Esophagus squamous epithelium (tissue), 5 donors: ENCODE data around the gene SYNPO. TPM values are rescaled to one million over a fixed set of nuclear protein-coding genes. Genes with fewer than 3 reads are reported as not detected.

Source experiments
- DNase-seq: peaks from one replicate; lab custom pipeline; 2025; lab: John Stamatoyannopoulos, UW
- H3K27ac ChIP-seq, 4 donors: fragments of 200-600 bp; sonication (generic); one replicate each; pipeline ENCODE4 v1.5.1; 2016 to 2019; ENCODE audit warnings: mild to moderate bottlenecking in 1 of 4
- H3K27me3 ChIP-seq, 4 donors: fragments of 200-600 bp; sonication (generic); 1 replicate in 3 of 4; 2 replicates in 1 of 4; pipeline versions ENCODE4 v1.5.1 to v1.6.0; 2017 to 2021; ENCODE audit warnings: antibody characterized with exemption in 1 of 4
- H3K36me3 ChIP-seq, 3 donors: fragments of 200-600 bp; sonication (generic); one replicate each; pipeline ENCODE4 v1.5.1; 2016 to 2019
- H3K4me1 ChIP-seq, 3 donors: fragments of 200-600 bp; sonication (generic); one replicate each; pipeline ENCODE4 v1.5.1; 2017 to 2019
- H3K4me3 ChIP-seq, 4 donors: fragments of 200-600 bp; sonication (generic); 1 replicate in 3 of 4; 2 replicates in 1 of 4; pipeline ENCODE4 v1.5.1; 2016 to 2019; ENCODE audit warnings: mild to moderate bottlenecking in 2 of 4, moderate library complexity in 1 of 4
- H3K9me3 ChIP-seq, 3 donors: fragments of 200-600 bp; sonication (generic); one replicate each; pipeline ENCODE4 v1.5.1; 2016 to 2019
- CTCF ChIP-seq, 6 experiments: fragments of 450-650 bp in 4 of 6; fragments of 200-600 bp in 2 of 6; sonication (generic) in 2 of 6; IDR thresholded peaks; one replicate each; pipeline ENCODE4 v1.5.1; 2016 to 2019; ENCODE audit warnings: antibody characterized with exemption in 6 of 6, mild to moderate bottlenecking in 4 of 6, moderate library complexity in 4 of 6
- POLR2A ChIP-seq, 4 donors: fragments of 450-650 bp; IDR thresholded peaks; one replicate each; pipeline ENCODE4 v1.6.1; 2017; ENCODE audit warnings: antibody characterized with exemption in 4 of 4, mild to moderate bottlenecking in 4 of 4, moderate library complexity in 3 of 4
- WGBS, 2 donors: methylation state at CpG; one replicate each; pipeline ENCODE4 v1.1.5; 2018; 5-methylcytosine and 5-hydroxymethylcytosine counted together
- intact Hi-C: fragments of 100-400 bp; cut with DNase I; formaldehyde crosslinking; loops from one replicate; pipeline ENCODE4 v1.15.0; 2022
- total RNA-seq, 4 donors: library from RNA; depleted of rRNA; stranded (reverse); fragments of >200 nt; gene quantifications; one replicate each; pipeline ENCODE4 v1.1.0, GENCODE V29; 2016
- donor health status: DM: yes; HTN: yes; CAD: no.

SYNPO gene
- total RNA-seq, 4 donors from 2014 or later: 2.5 to 8.8 (median 5.6) TPM

- DNase-seq: no peak
- Histone ChIP-seq H3K9me3 (no peaks in the 10 kb centered on the region), H3K36me3 (no peaks in the 10 kb centered on the region), H3K27me3 (no peaks in the 10 kb centered on the region), H3K4me3 (no peak overlapping the region), H3K27ac (no peak overlapping the region), H3K4me1 (peaks cover 2 to 28% (median 18%) of the 10 kb centered on the region in 3 donors)
- 81 to 83% methylated on average over 7 to 9 of the region's 9 CpGs for WGBS, 2 donors
- TF ChIP-seq POLR2A (IDR thresholded peaks at IDR 0.05) (no peak), CTCF (IDR thresholded peaks at IDR 0.05) (no peak)
- intact Hi-C loops: no loop called here
Observed at GRCh38 chr5:150606476-150606875, 34.0 kb upstream of the SYNPO start.

DNA sequence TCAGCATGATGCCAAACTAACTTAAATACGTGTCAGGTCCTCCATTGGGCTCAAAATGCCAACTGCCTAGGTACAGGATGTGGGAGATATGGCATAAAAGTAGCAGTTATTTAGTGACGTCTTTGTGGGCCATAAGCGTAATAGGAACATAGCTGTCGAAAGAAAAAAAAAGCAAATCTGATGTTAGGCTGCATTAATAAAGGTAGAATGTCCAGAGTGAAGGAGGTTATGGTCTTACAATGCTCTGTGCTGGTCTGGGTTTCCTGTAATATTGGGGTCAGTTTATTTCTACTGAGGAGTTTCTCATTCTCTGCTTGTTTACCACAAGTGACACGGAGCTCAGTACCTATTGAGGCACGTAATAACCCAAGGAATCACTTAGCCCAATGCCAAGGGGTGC, 33.4 kb upstream of the SYNPO start:
- H3K4me3 ChIP-seq: no peak overlapping the region
- no peaks in the 10 kb centered on the region for H3K9me3 ChIP-seq
- H3K27me3 ChIP-seq: no peaks in the 10 kb centered on the region
- no peak for TF ChIP-seq POLR2A (IDR thresholded peaks at IDR 0.05)
- no peak for TF ChIP-seq CTCF (IDR thresholded peaks at IDR 0.05)
- H3K36me3 ChIP-seq: no peaks in the 10 kb centered on the region
- 88 to 90% methylated on average over 6 of the region's 6 CpGs for WGBS, 2 donors
- intact Hi-C loops: no loop called here
- DNase-seq: no peak
- H3K4me1 ChIP-seq: peaks cover 0 to 28% (median 20%) of the 10 kb centered on the region in 3 donors
- no peak overlapping the region for H3K27ac ChIP-seq

DNA sequence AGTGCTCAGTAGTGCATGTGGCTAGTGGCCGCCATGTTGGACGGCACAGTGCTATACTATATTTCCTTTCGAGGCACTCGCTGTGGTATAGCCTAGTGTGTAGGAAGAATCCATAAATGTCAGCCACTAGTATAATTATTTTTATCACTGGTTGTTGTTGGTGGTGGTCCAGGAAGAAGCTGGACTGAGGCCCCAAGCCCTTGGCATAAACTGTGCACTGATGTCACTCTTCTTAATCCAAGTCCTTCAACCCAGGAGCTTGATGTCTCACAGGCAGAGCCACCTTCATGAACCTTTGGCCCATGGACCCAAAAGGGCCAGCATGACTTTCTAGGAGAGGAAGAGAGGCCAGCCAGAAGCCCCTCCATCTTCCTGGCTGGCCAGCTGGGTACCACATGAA, 32.5 kb upstream of the SYNPO start:
- intact Hi-C loops: no loop called here
- no peak overlapping the region for H3K4me3 ChIP-seq

DNA sequence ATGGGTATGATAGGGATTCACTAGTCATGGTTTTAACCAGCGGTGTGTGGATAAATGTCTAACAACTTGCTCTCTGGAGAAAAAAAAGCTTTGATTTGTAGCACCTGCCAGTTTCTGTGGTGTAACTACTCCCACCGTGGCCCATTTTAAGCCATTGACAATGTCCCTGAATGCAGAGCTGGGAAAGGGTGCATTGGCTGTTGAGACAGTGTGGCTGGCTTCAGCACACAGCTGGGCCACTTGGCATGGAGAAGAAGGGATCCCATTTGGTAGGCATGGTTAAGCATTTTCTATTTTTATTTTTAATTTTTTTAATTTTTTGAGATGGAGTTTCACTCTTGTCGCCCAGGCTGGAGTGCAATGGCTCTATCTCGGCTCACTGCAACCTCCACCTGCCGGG, 31.5 kb upstream of the SYNPO start:
- H3K9me3 ChIP-seq: no peaks in the 10 kb centered on the region
- no peak overlapping the region for H3K4me3 ChIP-seq
- peak overlapping the region in 1 of 4 donors; percentile 73 for H3K27ac ChIP-seq
- DNase-seq: no peak
- no peak for TF ChIP-seq CTCF (IDR thresholded peaks at IDR 0.05)
- no peak for TF ChIP-seq POLR2A (IDR thresholded peaks at IDR 0.05)
- peaks cover 4 to 46% (median 39%) of the 10 kb centered on the region in 3 donors for H3K4me1 ChIP-seq
- H3K27me3 ChIP-seq: no peaks in the 10 kb centered on the region
- WGBS, 2 donors: 57 to 81% methylated on average over 4 to 5 of the region's 5 CpGs
- H3K36me3 ChIP-seq: no peaks in the 10 kb centered on the region
- intact Hi-C loops: no loop called here

More for the DNA sequence above, 32.5 kb upstream of the SYNPO start:
- Histone ChIP-seq H3K4me1 (peaks cover 0 to 36% (median 29%) of the 10 kb centered on the region in 3 donors), H3K36me3 (no peaks in the 10 kb centered on the region), H3K27ac (no peak overlapping the region), H3K27me3 (no peaks in the 10 kb centered on the region), H3K9me3 (no peaks in the 10 kb centered on the region)
- no peak for DNase-seq
- TF ChIP-seq POLR2A (IDR thresholded peaks at IDR 0.05) (no peak), CTCF (IDR thresholded peaks at IDR 0.05) (no peak)
- 89 to 91% methylated on average over 4 of the region's 4 CpGs for WGBS, 2 donors

DNA sequence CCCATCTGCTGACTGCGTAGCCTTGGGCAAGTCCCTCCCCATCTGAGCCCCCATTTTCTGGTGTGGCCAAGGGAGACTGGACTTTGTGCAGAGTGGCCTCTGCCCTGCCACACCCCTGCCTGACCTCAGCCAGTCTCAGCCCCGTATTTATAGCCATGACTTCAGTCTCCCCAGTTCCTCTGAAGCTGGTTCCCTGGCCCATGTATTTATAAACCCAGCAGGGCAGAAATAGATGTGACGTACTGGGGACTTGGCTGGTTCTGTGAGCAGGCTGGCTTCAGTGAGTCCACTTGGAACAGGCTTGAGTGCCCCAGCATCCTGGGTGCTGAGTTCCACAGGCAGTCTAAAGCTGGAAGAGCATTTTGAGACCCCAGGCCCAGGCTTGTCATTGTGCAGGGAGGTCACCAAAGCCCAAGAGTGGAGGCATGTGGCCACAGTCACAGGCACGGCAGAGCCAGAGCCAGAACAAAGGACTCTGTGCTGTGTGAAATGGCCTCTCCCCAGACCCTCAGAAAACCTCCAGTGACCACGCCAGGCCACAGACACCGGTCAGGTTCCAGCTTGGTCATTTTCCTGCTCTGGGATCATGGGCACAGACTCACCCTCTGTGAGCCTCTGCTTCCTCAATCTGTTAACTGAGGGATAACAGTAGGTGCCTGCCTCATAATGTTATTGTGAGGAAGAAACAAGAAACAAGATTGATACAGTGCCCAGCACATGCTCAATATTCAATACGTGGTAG, 30.4 kb upstream of the SYNPO start:
- peak overlapping the region; percentile 28 to 87 (median 74) for H3K27ac ChIP-seq
- intact Hi-C loops: no loop called here
- H3K4me3 ChIP-seq: no peak overlapping the region
- H3K4me1 ChIP-seq: peaks cover 14 to 57% (median 49%) of the 10 kb centered on the region in 3 donors
- no peaks in the 10 kb centered on the region for H3K36me3 ChIP-seq
- no peak for TF ChIP-seq POLR2A (IDR thresholded peaks at IDR 0.05)
- TF ChIP-seq CTCF (IDR thresholded peaks at IDR 0.05): no peak
- H3K27me3 ChIP-seq: no peaks in the 10 kb centered on the region
- WGBS, 2 donors: 59 to 71% methylated on average over 4 to 5 of the region's 7 CpGs
- no peak for DNase-seq
- no peaks in the 10 kb centered on the region for H3K9me3 ChIP-seq
